Thoracic aorta (tissue), 2 donors: ENCODE data around the gene HPS1. TPM values are rescaled to one million over a fixed set of nuclear protein-coding genes. Genes with fewer than 3 reads are reported as not detected.

Source experiments
- ATAC-seq: fragments of 150-250 bp; one replicate; pipeline ENCODE4 v1.8.0; 2017; ENCODE audit warnings: low read depth; ENCODE audit not compliant: insufficient number of reproducible peaks, low FRiP score
- DNase-seq: peaks from one replicate; pipeline ENCODE4 v3.0.0-alpha.2; 2020; ENCODE audit warnings: low spot score
- H3K27ac ChIP-seq, 2 donors: fragments of 200-600 bp; sonication (generic); 1 replicate in 1 of 2; 2 replicates in 1 of 2; pipeline ENCODE4 v1.5.1; 2016; ENCODE audit warnings: mild to moderate bottlenecking in 2 of 2, moderate library complexity in 2 of 2
- H3K27me3 ChIP-seq: fragments of 200-600 bp; sonication (generic); replicated peaks from 2 replicates; pipeline ENCODE4 v1.6.0; 2016; ENCODE audit warnings: mild to moderate bottlenecking; ENCODE audit not compliant: insufficient read depth
- H3K36me3 ChIP-seq: fragments of 200-600 bp; sonication (generic); one replicate; pipeline ENCODE4 v1.5.1; 2016
- H3K4me1 ChIP-seq, 2 donors: fragments of 200-600 bp; sonication (generic); 1 replicate in 1 of 2; 2 replicates in 1 of 2; pipeline versions ENCODE4 v1.5.1 to v1.6.0; 2016; ENCODE audit warnings: low read depth in 2 of 2, mild to moderate bottlenecking in 1 of 2; ENCODE audit not compliant: control insufficient read depth in 1 of 2
- H3K4me3 ChIP-seq: fragments of 200-600 bp; sonication (generic); 2 replicates; pipeline ENCODE4 v1.5.1; 2016; ENCODE audit warnings: mild to moderate bottlenecking
- H3K9me3 ChIP-seq: fragments of 200-600 bp; sonication (generic); 2 replicates; pipeline ENCODE4 v1.5.1; 2016
- total RNA-seq, 2 donors: library from RNA; depleted of rRNA; stranded (reverse); fragments of >200 nt; gene quantifications; one replicate each; pipeline versions ENCODE4 v1.1.0 to v1.2.3, GENCODE V29; 2016
- TF ChIP-seq, protein P1 (sequence below): fragments of 200-600 bp; sonication (generic); IDR thresholded peaks from one replicate; pipeline ENCODE4 v1.5.1; 2019; ENCODE audit warnings: antibody characterized with exemption

The HPS1 gene
- total RNA-seq, 2 donors from 2014 or later, result 60.1 to 79.3 TPM

DNA sequence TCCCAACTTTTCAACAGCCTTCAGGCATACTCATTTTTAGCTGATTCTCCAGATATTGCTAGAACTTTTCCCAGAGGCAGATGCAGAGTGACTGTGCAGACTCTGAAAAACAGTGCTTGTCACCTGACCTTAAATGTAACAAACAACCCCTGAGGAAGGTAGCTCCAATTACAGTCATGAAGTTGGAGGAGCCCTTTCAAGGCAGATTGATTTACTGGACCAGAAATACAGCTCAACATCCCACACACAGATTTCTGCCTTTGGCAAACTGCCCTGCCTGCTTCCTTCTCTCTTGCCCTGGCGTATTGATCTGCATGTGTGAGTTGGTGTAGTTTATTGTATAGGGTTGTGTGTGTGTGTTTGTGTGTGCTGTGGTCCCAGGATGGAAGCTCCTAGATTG lies 70.2 kb downstream of the HPS1 start:
- no peak for DNase-seq

DNA sequence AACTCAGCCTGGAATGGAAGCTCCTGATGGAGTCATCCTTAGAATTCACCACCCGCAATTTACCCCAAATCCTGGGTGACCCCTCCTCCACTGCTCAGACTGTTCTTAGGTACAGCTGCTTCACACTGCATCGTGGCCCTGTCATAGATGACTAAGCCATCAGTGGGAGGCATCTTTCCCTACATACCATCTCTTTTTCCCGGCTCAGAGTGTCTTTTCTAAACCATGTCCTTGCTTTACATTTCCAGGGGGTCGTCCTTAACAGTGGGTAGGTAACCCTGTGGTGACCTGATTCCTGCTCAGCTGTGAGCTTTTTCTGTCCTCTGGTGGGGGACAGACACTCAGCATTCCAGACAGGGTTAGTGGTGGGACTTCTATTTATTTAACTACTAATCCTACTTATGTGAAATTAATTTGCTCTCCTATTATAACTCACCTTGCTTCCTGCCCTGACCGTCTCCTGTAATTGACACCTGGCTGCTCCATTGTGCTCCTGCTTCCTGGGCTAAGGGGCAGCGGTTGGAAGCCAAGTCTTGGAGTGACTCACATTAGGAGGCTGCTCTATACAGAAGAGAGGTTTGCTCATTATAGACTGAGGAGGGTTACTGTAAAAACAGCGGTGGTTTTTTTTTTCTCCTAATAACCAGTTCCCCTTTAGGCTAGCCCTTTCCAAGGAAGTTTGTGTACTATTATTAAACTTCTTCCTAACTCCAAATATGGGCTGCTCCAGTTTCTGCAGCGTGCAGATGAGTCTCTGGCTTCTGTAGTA lies 72.3 kb downstream of the HPS1 start:
- no peak for DNase-seq
- Histone ChIP-seq H3K4me3 (no peak overlapping the region), H3K36me3 (no peaks in the 10 kb centered on the region), H3K27ac (no peak overlapping the region), H3K9me3 (no peaks in the 10 kb centered on the region), H3K4me1 (no peaks in the 10 kb centered on the region), H3K27me3 (no peaks in the 10 kb centered on the region)
- ATAC-seq, result no peak
- TF ChIP-seq, protein P1, sequence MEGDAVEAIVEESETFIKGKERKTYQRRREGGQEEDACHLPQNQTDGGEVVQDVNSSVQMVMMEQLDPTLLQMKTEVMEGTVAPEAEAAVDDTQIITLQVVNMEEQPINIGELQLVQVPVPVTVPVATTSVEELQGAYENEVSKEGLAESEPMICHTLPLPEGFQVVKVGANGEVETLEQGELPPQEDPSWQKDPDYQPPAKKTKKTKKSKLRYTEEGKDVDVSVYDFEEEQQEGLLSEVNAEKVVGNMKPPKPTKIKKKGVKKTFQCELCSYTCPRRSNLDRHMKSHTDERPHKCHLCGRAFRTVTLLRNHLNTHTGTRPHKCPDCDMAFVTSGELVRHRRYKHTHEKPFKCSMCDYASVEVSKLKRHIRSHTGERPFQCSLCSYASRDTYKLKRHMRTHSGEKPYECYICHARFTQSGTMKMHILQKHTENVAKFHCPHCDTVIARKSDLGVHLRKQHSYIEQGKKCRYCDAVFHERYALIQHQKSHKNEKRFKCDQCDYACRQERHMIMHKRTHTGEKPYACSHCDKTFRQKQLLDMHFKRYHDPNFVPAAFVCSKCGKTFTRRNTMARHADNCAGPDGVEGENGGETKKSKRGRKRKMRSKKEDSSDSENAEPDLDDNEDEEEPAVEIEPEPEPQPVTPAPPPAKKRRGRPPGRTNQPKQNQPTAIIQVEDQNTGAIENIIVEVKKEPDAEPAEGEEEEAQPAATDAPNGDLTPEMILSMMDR, result no peak

More for the DNA sequence above, 70.2 kb downstream of the HPS1 start:
- Histone ChIP-seq H3K9me3 (no peaks in the 10 kb centered on the region), H3K4me1 (no peaks in the 10 kb centered on the region), H3K4me3 (no peak overlapping the region), H3K27ac (no peak overlapping the region), H3K27me3 (no peaks in the 10 kb centered on the region), H3K36me3 (no peaks in the 10 kb centered on the region)
- no peak for ATAC-seq
- TF ChIP-seq, protein P1, result no peak

DNA sequence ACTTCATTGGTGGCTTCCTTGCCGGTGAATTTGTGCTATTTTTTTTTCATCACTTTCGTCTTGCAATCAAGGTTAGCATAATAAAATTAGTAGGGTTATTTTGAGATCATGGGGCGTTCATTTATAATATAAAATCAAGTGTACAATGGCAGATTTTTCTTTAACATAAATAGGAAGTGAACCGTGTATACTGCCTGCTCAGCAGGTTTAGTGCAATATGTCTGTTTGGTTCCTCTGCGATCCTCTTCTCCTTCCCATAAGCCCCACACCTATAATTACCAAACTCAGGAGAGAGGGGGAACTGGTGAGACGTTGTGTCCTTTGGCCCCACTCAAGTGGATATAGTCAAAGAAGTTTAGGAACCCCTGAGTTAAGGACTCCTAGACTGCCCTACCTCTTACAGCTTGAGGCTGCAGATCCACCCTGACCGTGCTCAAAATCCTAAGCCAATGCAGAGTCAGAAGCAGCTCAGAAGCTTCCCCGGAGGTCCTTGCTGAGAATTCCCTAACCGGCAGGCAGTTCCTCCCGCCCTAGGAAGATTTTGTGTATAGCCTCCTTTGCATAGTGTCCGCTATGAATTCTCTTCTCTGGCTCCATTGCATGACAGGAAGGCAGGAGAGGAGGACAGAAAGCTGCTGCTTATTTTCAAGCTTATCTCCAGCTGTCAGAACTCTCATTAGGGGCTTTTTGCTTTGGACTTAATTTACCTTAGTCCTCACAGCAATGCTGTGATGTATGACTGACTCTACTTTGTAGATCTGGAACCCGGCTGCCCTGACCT lies 73.3 kb downstream of the HPS1 start:
- no peaks in the 10 kb centered on the region for H3K4me1 ChIP-seq
- ATAC-seq (no peak), DNase-seq (no peak)
- no peak overlapping the region for H3K4me3 ChIP-seq
- no peaks in the 10 kb centered on the region for H3K36me3 ChIP-seq
- H3K27me3 ChIP-seq, result no peaks in the 10 kb centered on the region
- no peak overlapping the region for H3K27ac ChIP-seq
- TF ChIP-seq, protein P1, result no peak
- H3K9me3 ChIP-seq, result no peaks in the 10 kb centered on the region

DNA sequence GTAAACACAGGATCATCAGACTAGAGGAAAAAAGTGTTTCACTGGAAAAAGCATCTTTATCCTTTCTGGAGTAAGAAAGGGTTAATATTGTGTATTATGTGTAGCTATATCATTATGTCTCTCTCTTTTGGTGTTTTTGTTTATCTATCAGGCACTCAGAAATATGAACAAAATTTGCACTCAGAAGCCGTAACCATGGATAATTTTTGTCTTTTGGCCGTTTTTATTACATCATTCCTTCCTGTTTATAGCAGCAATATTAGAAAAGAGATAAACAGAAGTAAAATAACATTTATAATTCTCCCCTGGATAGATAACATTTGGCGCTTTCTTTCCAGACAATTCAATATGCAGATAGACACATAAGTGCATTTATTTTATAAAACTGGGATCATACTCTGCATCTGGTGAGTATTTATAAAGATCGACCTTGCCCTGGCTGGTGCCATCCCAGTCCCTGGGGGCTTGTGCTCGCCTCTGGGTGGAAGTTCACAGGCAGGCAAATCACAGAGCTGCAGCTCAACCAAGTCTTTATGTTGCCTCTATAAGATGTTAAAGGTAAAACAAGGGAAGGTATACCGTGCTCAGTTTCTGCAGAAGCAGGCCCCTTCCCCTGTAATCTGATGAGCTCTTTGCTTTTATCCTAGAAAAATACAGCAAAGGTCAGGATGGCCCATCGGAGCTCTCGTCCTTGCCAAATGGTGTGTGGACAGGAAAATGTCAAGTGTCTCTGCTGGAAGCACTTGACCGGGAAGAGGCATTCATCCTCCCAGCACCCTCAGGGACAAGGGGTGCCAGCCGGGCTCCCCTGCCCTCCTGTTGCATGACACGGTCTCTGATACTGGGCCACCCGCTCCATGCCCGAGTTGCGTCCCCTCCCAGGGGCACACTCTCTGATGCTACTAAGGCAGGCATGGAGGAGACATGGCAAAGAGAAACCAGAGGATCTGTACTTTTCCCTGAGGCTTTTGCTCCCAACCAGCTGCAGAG lies 75.6 kb downstream of the HPS1 start:
- H3K4me3 ChIP-seq, result no peak overlapping the region
- TF ChIP-seq, protein P1, result no peak
- no peak overlapping the region for H3K27ac ChIP-seq
- ATAC-seq (no peak), DNase-seq (no peak)
- H3K36me3 ChIP-seq, result no peaks in the 10 kb centered on the region
- no peaks in the 10 kb centered on the region for H3K4me1 ChIP-seq
- H3K27me3 ChIP-seq, result no peaks in the 10 kb centered on the region
- no peaks in the 10 kb centered on the region for H3K9me3 ChIP-seq
